H9 (cell line): ENCODE data around the gene TMPRSS2. TPM values are rescaled to one million over a fixed set of nuclear protein-coding genes. Genes with fewer than 3 reads are reported as not detected.
A peak's percentile ranks its signal among the peaks of the same experiment; 100 is the strongest.

ENCODE experiments used
- DNase-seq: peaks from one replicate; pipeline ENCODE4 v3.0.0-alpha.2; 2017
- H2AFZ ChIP-seq: one replicate; pipeline ENCODE4 v1.6.1; 2013; ENCODE audit warnings: mild to moderate bottlenecking, low read length, control low read depth, moderate library complexity
- H2AK5ac ChIP-seq: 2 replicates; pipeline ENCODE4 v1.6.1; 2013; ENCODE audit warnings: low read length, control low read depth, mixed read lengths; ENCODE audit not compliant: insufficient read length
- H2BK120ac ChIP-seq: one replicate; pipeline ENCODE4 v1.6.1; 2013; ENCODE audit warnings: low read depth, mild to moderate bottlenecking, low read length, control low read depth, inconsistent platforms; ENCODE audit not compliant: poor library complexity, severe bottlenecking
- H2BK12ac ChIP-seq: 2 replicates; pipeline ENCODE4 v1.6.1; 2013; ENCODE audit warnings: low read length, control low read depth, mixed read lengths, low read depth; ENCODE audit not compliant: insufficient read length
- H2BK15ac ChIP-seq: 2 replicates; pipeline ENCODE4 v1.6.1; 2013; ENCODE audit warnings: low read depth, low read length, control low read depth
- H2BK20ac ChIP-seq: one replicate; pipeline ENCODE4 v1.6.1; 2013; ENCODE audit warnings: low read depth, mild to moderate bottlenecking, low read length, control low read depth, inconsistent platforms; ENCODE audit not compliant: poor library complexity, severe bottlenecking
- H2BK5ac ChIP-seq: 2 replicates; pipeline ENCODE4 v1.6.1; 2013; ENCODE audit warnings: low read length, control low read depth, mixed read lengths; ENCODE audit not compliant: insufficient read length
- H3K14ac ChIP-seq: 2 replicates; pipeline ENCODE4 v1.6.1; 2013; ENCODE audit warnings: low read length, control low read depth; ENCODE audit not compliant: insufficient read depth
- H3K18ac ChIP-seq: 2 replicates; pipeline ENCODE4 v1.6.1; 2013; ENCODE audit warnings: low read depth, mild to moderate bottlenecking, mixed read lengths, low read length, control low read depth; ENCODE audit not compliant: insufficient read length
- H3K23ac ChIP-seq: 2 replicates; pipeline ENCODE4 v1.6.1; 2013; ENCODE audit warnings: low read length, control low read depth, mixed read lengths, low read depth; ENCODE audit not compliant: insufficient read length
- H3K23me2 ChIP-seq: 2 replicates; pipeline ENCODE4 v1.6.1; 2013; ENCODE audit warnings: low read depth, mild to moderate bottlenecking, mixed read lengths, low read length, control low read depth; ENCODE audit not compliant: insufficient read length, poor library complexity, severe bottlenecking
- H3K27ac ChIP-seq: 2 replicates; pipeline ENCODE4 v1.5.1; 2013; ENCODE audit warnings: low read length, control low read depth, mixed read lengths, low read depth; ENCODE audit not compliant: insufficient read length
- H3K27me3 ChIP-seq: 2 replicates; pipeline ENCODE4 v1.6.1; 2013; ENCODE audit warnings: low read length, control low read depth, inconsistent platforms; ENCODE audit not compliant: insufficient read depth
- H3K4ac ChIP-seq: 2 replicates; pipeline ENCODE4 v1.6.1; 2013; ENCODE audit warnings: low read depth, mild to moderate bottlenecking, control low read depth, inconsistent platforms, low read length, moderate library complexity
- H3K4me1 ChIP-seq: 2 replicates; pipeline ENCODE4 v1.6.1; 2013; ENCODE audit warnings: low read length, control low read depth, inconsistent platforms; ENCODE audit not compliant: insufficient read depth
- H3K4me2 ChIP-seq: 2 replicates; pipeline ENCODE4 v1.6.1; 2013; ENCODE audit warnings: low read length, control low read depth, mixed read lengths; ENCODE audit not compliant: insufficient read length, insufficient read depth
- H3K56ac ChIP-seq: 2 replicates; pipeline ENCODE4 v1.6.1; 2013; ENCODE audit warnings: low read depth, mild to moderate bottlenecking, mixed read lengths, low read length, control low read depth; ENCODE audit not compliant: insufficient read length
- H3K79me1 ChIP-seq: 2 replicates; pipeline ENCODE4 v1.6.1; 2013; ENCODE audit warnings: low read depth, mild to moderate bottlenecking, moderate library complexity, low read length, control low read depth, inconsistent platforms; ENCODE audit not compliant: insufficient read depth, poor library complexity, severe bottlenecking
- H3K79me2 ChIP-seq: 2 replicates; pipeline ENCODE4 v1.6.1; 2013; ENCODE audit warnings: low read length, control low read depth, inconsistent platforms; ENCODE audit not compliant: insufficient read depth
- H3K9ac ChIP-seq: 2 replicates; pipeline ENCODE4 v1.6.1; 2013; ENCODE audit warnings: low read length, control low read depth, mixed read lengths; ENCODE audit not compliant: insufficient read length; ENCODE audit errors: extremely low read depth
- H3K9me3 ChIP-seq: one replicate; pipeline ENCODE4 v1.6.1; 2013; ENCODE audit warnings: low read depth, low read length, inconsistent platforms; ENCODE audit not compliant: control insufficient read depth
- H3T11ph ChIP-seq: one replicate; pipeline ENCODE4 v1.6.1; 2013; ENCODE audit warnings: mild to moderate bottlenecking, low read length, control low read depth, inconsistent platforms
- H4K20me1 ChIP-seq: one replicate; pipeline ENCODE4 v1.6.1; 2013; ENCODE audit not compliant: control insufficient read depth, insufficient read length, insufficient read depth
- H4K5ac ChIP-seq: 2 replicates; pipeline ENCODE4 v1.6.1; 2013; ENCODE audit warnings: low read depth, mild to moderate bottlenecking, mixed read lengths, low read length, control low read depth; ENCODE audit not compliant: insufficient read length
- H4K8ac ChIP-seq: replicated peaks from 2 replicates; pipeline ENCODE4 v1.6.1; 2013; ENCODE audit warnings: low read length, control low read depth, mixed read lengths, low read depth; ENCODE audit not compliant: insufficient read length
- H4K91ac ChIP-seq: 2 replicates; pipeline ENCODE4 v1.6.1; 2013; ENCODE audit warnings: low read depth, mild to moderate bottlenecking, moderate library complexity, mixed read lengths, low read length, control low read depth; ENCODE audit not compliant: insufficient read length
- H3K27ac Mint-ChIP-seq, 3 experiments: 2 replicates in 2 of 3; 3 replicates in 1 of 3; pipeline ENCODE4 v1.8.0; 2020 to 2021; ENCODE audit warnings: mixed read lengths in 3 of 3, mild to moderate bottlenecking in 1 of 3, moderate library complexity in 1 of 3
- H3K27me3 Mint-ChIP-seq: 2 replicates; pipeline ENCODE4 v1.8.0; 2021; ENCODE audit warnings: low read depth, mild to moderate bottlenecking, moderate library complexity, mixed read lengths
- H3K36me3 Mint-ChIP-seq, 3 experiments: 2 replicates in 2 of 3; 3 replicates in 1 of 3; pipeline ENCODE4 v1.8.0; 2020 to 2021; ENCODE audit warnings: low read depth in 3 of 3, mixed read lengths in 3 of 3; ENCODE audit not compliant: insufficient read depth in 1 of 3
- H3K4me1 Mint-ChIP-seq, 2 experiments: 2 replicates each; pipeline ENCODE4 v1.8.0; 2020; ENCODE audit warnings: mixed read lengths in 2 of 2
- H3K4me3 Mint-ChIP-seq, 2 experiments: 2 replicates in 1 of 2; 3 replicates in 1 of 2; pipeline ENCODE4 v1.8.0; 2020 to 2021; ENCODE audit warnings: mild to moderate bottlenecking in 2 of 2, mixed read lengths in 2 of 2, moderate library complexity in 1 of 2
- H3K9me3 Mint-ChIP-seq, 2 experiments: 2 replicates in 1 of 2; 3 replicates in 1 of 2; pipeline ENCODE4 v1.8.0; 2020; ENCODE audit warnings: mild to moderate bottlenecking in 2 of 2, mixed read lengths in 2 of 2, moderate library complexity in 1 of 2
- CTCF ChIP-seq: fragments of 200-600 bp; sonication (generic); conservative IDR thresholded peaks from 3 replicates; pipeline ENCODE4 v1.8.0; 2021; ENCODE audit warnings: antibody characterized with exemption, mild to moderate bottlenecking
- WGBS: extraction: QIAGEN DNeasy Blood & Tissue Kit; methylation state at CpG from one replicate; pipeline ENCODE4 v1.1.7; 2013; ENCODE audit warnings: missing lambda C conversion rate, low lambda C conversion rate, mixed read lengths; ENCODE audit not compliant: insufficient read length; ENCODE audit errors: extremely low coverage; 5-methylcytosine and 5-hydroxymethylcytosine counted together
- total RNA-seq: library from RNA; stranded (reverse); gene quantifications from 2 replicates; pipeline ENCODE4 v1.2.1, GENCODE V29; 2021

The TMPRSS2 gene
- total RNA-seq, 1 experiment from 2014 or later = 12.1 TPM

GRCh38 chr21:41418956-41419680 lies 88.8 kb downstream of the TMPRSS2 start:
- Mint-ChIP-seq H3K27ac (no peak overlapping the region; a peak in 1 of 7 replicates), H3K4me3 (peak overlapping the region; percentile 5 to 64; a peak in 4 of 5 replicates)
- no peak for DNase-seq

More at GRCh38 chr21:41418956-41419680, 88.8 kb downstream of the TMPRSS2 start:
- no peak overlapping the region for H3K56ac ChIP-seq
- H4K8ac ChIP-seq = no peak overlapping the region
- H3K9me3 ChIP-seq = no peaks in the 10 kb centered on the region
- H3K27ac ChIP-seq = no peak overlapping the region
- peaks cover 0 to 13% (median 5%) of the 10 kb centered on the region in 3 experiments; a peak in 6 of 7 replicates for H3K36me3 Mint-ChIP-seq
- H2BK20ac ChIP-seq = no peak overlapping the region
- H2BK5ac ChIP-seq = no peak overlapping the region
- no peak overlapping the region for H2BK120ac ChIP-seq
- H3K18ac ChIP-seq = no peak overlapping the region
- H4K5ac ChIP-seq = no peak overlapping the region
- no peak overlapping the region for H2AK5ac ChIP-seq
- no CpG with 5 or more reads among the region's 11 CpGs for WGBS
- no peak overlapping the region for H2BK12ac ChIP-seq
- H3T11ph ChIP-seq = no peak overlapping the region
- peaks cover 31 to 36% of the 10 kb centered on the region in 2 experiments for H3K4me1 Mint-ChIP-seq
- H3K23me2 ChIP-seq = no peaks in the 10 kb centered on the region
- H3K79me2 ChIP-seq = no peaks in the 10 kb centered on the region
- H3K27me3 Mint-ChIP-seq = peaks cover 11% of the 10 kb centered on the region
- H3K4ac ChIP-seq = no peak overlapping the region
- no peak overlapping the region for H2BK15ac ChIP-seq
- H3K4me1 ChIP-seq = peaks cover 4% of the 10 kb centered on the region; the same call in 1 of the 2 replicates
- H4K20me1 ChIP-seq = no peaks in the 10 kb centered on the region
- H3K79me1 ChIP-seq = no peaks in the 10 kb centered on the region
- H3K27me3 ChIP-seq = no peaks in the 10 kb centered on the region
- no peak overlapping the region for H2AFZ ChIP-seq
- H3K23ac ChIP-seq = no peak overlapping the region
- no peak overlapping the region for H3K9ac ChIP-seq
- peaks cover 6 to 12% of the 10 kb centered on the region in 2 experiments for H3K9me3 Mint-ChIP-seq
- TF ChIP-seq CTCF = no peak
- H3K14ac ChIP-seq = no peak overlapping the region
- H4K91ac ChIP-seq = no peak overlapping the region
- H3K4me2 ChIP-seq = no peak overlapping the region
